GM19467 (cell line): ENCODE data around the gene FKBP6.
"Not testable (repeated sequence)": the region's sequence is repeated elsewhere in the genome, so short reads cannot be mapped to it uniquely, and the experiment has no call there.

Source experiments
- ATAC-seq: cut with Tn5 transposase; IDR thresholded peaks from one replicate; pipeline ENCODE4 v1.9.1; 2021; ENCODE audit warnings: mild to moderate bottlenecking, moderate library complexity; ENCODE audit not compliant: unreplicated experiment

FKBP6 gene

GRCh38 chr7:73387908-73388414 is 60.0 kb downstream of the FKBP6 start:
- ATAC-seq, result no peak

DNA sequence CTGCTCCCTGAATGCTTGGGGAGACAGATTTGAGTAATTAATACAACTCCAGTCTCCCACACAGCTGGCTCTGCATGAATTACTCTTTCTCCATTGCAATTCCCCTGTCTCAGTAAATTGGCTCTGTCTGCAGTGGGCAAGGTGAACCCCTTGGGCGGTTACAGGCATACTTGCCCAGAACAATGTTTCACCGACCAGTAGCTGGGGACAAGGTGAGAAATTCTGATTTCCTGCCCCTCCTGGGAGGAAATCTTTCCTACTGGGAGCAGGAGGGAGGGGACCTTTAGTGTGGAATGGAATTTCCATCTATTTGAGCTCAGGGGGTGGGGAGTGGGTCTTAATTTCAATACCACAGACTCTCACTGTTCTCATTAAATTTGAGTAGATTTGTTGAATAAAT is 63.4 kb downstream of the FKBP6 start:
- ATAC-seq, result no peak

DNA sequence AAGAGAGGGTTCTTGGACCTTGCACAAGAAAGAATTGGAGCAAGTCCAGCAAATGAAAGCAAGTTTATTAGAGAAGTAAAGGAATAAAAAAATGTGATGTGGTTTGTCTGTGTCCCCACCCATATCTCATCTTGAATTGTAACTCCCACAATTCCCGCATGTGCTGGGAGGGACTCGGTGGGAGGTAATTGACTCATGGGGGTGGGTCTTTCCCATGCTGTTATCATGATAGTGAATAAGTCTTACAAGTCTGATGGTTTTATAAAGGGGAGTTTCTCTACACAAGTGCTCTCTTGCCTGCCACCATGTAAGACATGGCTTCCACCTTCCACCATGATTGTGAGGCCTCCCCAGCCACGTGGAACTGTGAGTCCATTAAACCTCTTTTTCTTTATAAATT is 66.5 kb downstream of the FKBP6 start:
- no peak for ATAC-seq

GRCh38 chr7:73395538-73396503 is 67.9 kb downstream of the FKBP6 start:
- no peak for ATAC-seq

DNA sequence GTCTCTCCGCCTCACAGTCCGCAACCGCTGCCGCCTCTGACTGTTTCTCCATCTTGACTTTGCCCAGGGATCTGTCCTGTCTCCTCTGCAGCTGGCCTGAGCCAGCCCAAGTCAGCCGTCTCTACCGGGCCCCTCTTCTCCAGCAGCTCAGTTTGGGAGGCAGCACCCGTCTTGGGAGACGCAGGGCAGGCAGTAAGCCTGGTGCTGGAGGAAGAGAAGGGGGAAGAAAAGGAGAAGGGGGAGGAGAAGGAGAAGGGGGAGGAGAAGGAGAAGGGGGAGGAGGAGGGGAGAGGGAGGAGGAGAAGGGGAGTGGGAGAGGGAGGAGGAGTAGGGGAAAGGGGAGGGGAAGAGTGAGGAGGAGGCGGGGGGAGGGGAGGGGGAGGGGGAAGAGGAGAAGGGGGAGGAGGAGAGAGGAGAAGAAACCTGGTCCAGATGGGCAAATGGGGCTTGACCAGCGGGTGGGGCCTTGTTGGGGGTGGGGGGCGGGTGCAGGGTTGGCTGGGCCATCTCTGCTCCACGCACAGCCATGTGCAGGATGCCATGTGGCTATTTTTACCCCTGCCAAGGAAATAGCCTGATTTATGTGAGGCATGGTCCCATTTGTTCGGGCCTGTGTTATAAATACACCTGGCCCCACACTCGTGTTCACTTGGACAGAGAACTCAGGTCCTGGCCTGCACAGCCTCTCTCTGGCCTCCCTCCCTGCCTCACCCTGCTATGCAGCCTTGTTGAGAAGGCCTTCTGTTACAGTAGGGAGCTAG is 69.7 kb downstream of the FKBP6 start:
- ATAC-seq, result no peak

- not testable (repeated sequence) for ATAC-seq
Measured at GRCh38 chr7:73399185-73400050, 71.5 kb downstream of the FKBP6 start.

DNA sequence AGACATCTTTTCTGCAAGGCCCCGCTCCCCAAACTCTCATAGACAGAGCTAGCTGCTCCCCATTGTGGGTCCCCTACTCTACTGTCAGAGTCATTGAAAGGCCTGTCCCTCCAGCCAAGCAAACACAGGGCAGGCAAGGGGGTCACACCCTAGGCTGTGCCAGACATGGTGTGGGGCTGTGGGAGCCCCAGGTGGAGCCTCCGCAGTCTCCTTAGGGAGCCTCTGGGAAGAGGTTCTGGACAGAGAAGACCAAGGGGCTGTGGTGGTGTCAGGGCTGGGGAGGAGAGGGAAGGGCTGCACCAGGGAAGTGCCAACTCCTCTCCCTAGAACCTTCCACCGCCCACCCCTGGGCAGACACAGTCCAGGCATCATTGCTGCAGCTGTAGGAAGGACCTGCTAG is 76.9 kb downstream of the FKBP6 start:
- not testable (repeated sequence) for ATAC-seq
